Measurements from ENCODE around the gene BRINP1.

DNA sequence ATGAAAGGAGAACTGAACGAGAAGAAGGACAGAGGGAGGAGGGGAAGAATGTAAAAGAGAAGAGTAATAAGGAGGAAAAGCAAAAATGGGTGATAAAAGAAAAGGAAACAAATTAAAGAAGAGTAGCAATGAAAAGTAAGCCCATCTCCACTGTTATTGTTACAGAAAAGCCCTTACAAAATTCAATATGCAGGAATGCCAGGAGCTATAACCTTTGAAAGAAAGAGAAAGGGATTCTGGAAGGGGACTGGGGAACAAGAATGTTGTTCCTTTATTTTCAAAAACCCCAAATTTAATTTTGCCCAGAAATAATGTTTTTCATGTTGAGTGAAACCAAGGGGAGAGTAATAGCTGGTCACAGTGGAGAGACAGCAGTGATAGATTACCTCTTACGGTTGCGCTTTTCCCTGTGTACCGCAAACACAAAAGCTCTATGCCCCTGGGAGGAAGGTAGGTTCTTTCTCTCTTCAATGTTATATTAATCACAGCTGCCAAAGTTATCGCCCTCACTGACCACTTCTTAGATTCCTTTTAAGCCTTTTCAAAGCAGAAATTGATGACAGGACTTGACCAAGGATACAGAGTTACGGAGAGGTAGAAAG is 86.7 kb downstream of the BRINP1 start:
- no peak for TF ChIP-seq TAF1 (IDR thresholded peaks at IDR 0.05; ENCODE audit: low read depth, low read length)
- no peak for TF ChIP-seq POLR2A (IDR thresholded peaks at IDR 0.05; ENCODE audit: low read depth, low read length)
- no peak for TF ChIP-seq POLR2AphosphoS5 (IDR thresholded peaks at IDR 0.05; ENCODE audit: low read depth, low read length)
- TF ChIP-seq POU2F2 (IDR thresholded peaks at IDR 0.05; ENCODE audit: low read depth, low read length), result no peak
- no peak for TF ChIP-seq SPI1 (IDR thresholded peaks at IDR 0.05; ENCODE audit: low read depth, low read length)
